ENCODE results near the gene KLF15.

DNA sequence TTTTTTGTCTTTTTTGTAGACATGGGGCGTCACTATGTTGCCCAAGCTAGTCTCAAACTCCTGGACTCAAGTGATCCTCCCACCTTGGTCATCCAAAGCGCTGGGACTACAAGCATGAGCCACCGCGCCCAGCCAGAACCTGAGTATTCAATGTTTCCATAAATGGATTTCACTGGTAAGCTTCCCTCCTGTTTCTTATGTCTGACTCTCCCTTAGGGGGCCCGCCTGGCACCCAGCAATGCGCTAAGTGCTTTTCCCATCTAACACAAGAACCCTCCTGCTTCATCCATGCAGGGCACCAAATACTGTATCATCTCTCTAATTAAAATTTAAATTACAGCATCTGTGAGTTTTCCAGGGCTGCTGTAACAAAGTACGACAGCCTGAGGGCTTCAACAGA, 44.9 kb downstream of the KLF15 start:
- no peak for TF ChIP-seq POLR2A (IDR thresholded peaks at IDR 0.05; ENCODE audit: low read length)
- no peak for TF ChIP-seq GATA1 (IDR thresholded peaks at IDR 0.05; ENCODE audit: low read depth, low read length)
